ENCODE data around the gene TTC34. TPM values are rescaled to one million over a fixed set of nuclear protein-coding genes. Genes with fewer than 3 reads are reported as not detected.

TTC34 gene
- total and polyA plus RNA-seq, 2 experiments from 2014 or later: 0.08 to 0.35 TPM

DNA sequence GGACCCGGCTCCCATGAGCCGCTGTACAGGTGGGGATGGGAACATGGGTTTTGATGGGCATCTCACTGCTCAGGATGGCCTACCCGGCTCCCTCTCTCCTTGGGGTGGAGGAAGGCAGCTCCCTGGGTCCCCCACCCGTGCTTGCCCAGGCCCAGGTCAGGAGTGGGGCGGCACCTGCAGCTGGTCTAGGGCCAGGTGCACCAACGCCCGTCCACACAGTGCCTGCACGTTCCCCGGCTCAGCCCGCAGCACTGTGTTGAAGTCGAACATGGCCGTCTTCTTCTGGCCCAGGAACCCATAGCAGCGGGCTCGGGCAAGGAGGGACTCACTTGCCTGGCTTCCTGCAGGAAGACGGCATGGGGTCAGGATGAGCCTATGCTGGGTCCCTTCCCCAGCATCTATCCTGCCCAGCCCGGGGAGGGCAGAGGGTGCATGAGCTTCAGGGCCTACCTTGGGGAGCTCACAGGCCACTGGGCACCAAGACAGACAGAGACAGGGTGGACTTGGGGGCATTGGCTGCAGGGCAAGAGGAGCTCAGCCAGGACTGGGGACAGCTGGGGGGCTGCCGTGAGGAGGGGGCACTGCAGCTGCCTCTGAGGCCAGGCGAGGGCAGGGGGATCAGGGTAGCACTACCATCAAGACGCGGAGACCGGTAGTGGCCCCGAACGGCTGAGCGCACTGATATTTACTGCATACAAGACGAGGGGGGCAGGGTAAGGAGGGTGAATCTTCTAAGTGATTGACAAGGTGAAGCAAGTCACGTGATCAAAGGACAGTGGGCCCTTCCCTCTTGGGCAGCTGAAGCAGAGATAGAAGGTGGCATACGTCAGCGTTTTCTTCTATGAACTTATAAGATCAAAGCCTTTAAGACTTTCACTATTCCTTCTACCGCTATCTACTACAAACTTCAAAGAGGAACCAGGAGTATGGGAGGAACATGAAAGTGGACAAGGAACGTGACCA, 17.8 kb downstream of the TTC34 start (continued):
- TF ChIP-seq ZNF462 (CRISPR knock-in tag; IDR thresholded peaks at IDR 0.05) (no peak), EZH2phosphoT487 (IDR thresholded peaks at IDR 0.05; ENCODE audit: unreplicated experiment) (no peak), ETS1 (IDR thresholded peaks at IDR 0.05) (no peak)

DNA sequence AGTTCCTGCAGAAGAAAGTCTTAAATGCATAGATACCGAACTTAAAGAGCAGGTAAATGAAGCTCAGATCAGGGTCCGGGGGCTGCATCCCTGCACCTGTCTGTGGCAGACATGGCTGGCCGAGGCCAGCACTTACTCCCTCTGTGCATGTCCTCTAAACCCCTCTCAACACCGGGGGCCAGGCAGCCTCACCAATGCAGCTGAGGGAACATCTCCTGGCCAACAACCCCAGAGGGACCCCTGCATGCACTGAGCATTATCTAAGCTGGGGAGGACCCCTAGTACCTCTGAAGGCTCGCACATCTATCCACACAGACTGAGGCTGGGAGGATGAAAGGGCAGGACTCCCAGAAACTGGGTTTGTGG, 18.4 kb downstream of the TTC34 start:
- H3K4me1 ChIP-seq (ENCODE audit: insufficient read depth): no peaks in the 10 kb centered on the region
- H3K79me2 ChIP-seq (replicated peaks; ENCODE audit: insufficient read depth): no peaks in the 10 kb centered on the region
- no peaks in the 10 kb centered on the region for H3K9me2 ChIP-seq (ENCODE audit: insufficient read depth)
- no peaks in the 10 kb centered on the region for H4K20me1 ChIP-seq (replicated peaks; ENCODE audit: insufficient read depth)
- Mint-ChIP-seq H3K27me3 (ENCODE audit: insufficient read depth, low read depth, poor library complexity) (peaks cover 3% of the 10 kb centered on the region), H3K4me1 (0 out of 3 replicates have a peak, but pooled peaks cover 1% of the 10 kb centered on the region), H3K9me3 (peaks cover 85% of the 10 kb centered on the region), H3K4me3 (no peak overlapping the region), H3K36me3 (ENCODE audit: low read depth) (peaks cover 24% of the 10 kb centered on the region), H3K27ac (no peak overlapping the region)
- no peak overlapping the region for H2AFZ ChIP-seq
- H3K36me3 ChIP-seq (ENCODE audit: insufficient read depth): no peaks in the 10 kb centered on the region
- no peak for ATAC-seq
- H3F3A ChIP-seq (replicated peaks; ENCODE audit: low read depth): no peaks in the 10 kb centered on the region
- no peak for DNase-seq (ENCODE audit: low spot score)
- no peak overlapping the region for H3K27ac ChIP-seq (ENCODE audit: low read depth)
- H3K4me2 ChIP-seq: no peak overlapping the region
- H3K27me3 ChIP-seq (ENCODE audit: insufficient read depth): no peaks in the 10 kb centered on the region
- H3K4me3 ChIP-seq: no peak overlapping the region
- TF ChIP-seq ZNF462 (CRISPR knock-in tag; IDR thresholded peaks at IDR 0.05) (no peak), EZH2 (IDR thresholded peaks at IDR 0.05; ENCODE audit: low read depth, unreplicated experiment) (no peak), POLR2AphosphoS5 (IDR thresholded peaks at IDR 0.05; ENCODE audit: low read depth) (no peak), NANOG (IDR thresholded peaks at IDR 0.05; ENCODE audit: borderline replicate concordance) (no peak), JUNB (IDR thresholded peaks at IDR 0.05; ENCODE audit: unreplicated experiment) (no peak)
